Brain microvascular endothelial cell (primary cell): ENCODE measurements around the gene MCM6.
A peak's percentile ranks its signal among the peaks of the same experiment; 100 is the strongest.
"Not testable (repeated sequence)": the region's sequence is repeated elsewhere in the genome, so short reads cannot be mapped to it uniquely, and the experiment has no call there.

ENCODE experiments used
- DNase-seq: peaks from one replicate; pipeline ENCODE4 v3.0.0-alpha.2; 2020
- H3K27ac ChIP-seq: fragments of 250-450 bp; sonication (Bioruptor Pico); 2 replicates; pipeline ENCODE4 v1.5.1; 2020; ENCODE audit warnings: mild to moderate bottlenecking, moderate library complexity
- H3K27me3 ChIP-seq: fragments of 250-450 bp; sonication (Bioruptor Pico); replicated peaks from 2 replicates; pipeline ENCODE4 v1.5.1; 2020; ENCODE audit warnings: mild to moderate bottlenecking
- H3K36me3 ChIP-seq: fragments of 250-450 bp; sonication (Bioruptor Pico); replicated peaks from 2 replicates; pipeline ENCODE4 v1.5.1; 2020; ENCODE audit warnings: mild to moderate bottlenecking
- H3K4me3 ChIP-seq: 2 replicates; pipeline ENCODE4 v1.5.1; 2011; ENCODE audit warnings: low read depth, mild to moderate bottlenecking, control low read depth, low read length, moderate library complexity
- in situ Hi-C: cut with HindIII; loops from 2 replicates; pipeline ENCODE4 v1.10.0; 2017; ENCODE audit warnings: low sequenced_read_pairs, low pct_ligation_motif_present
- TF ChIP-seq, protein P1 (sequence below): IDR thresholded peaks from 2 replicates; pipeline ENCODE4 v1.5.1; 2011; ENCODE audit warnings: low read depth, mild to moderate bottlenecking, moderate library complexity, low read length, control low read depth, inconsistent platforms; ENCODE audit errors: missing control alignments

The MCM6 gene

DNA sequence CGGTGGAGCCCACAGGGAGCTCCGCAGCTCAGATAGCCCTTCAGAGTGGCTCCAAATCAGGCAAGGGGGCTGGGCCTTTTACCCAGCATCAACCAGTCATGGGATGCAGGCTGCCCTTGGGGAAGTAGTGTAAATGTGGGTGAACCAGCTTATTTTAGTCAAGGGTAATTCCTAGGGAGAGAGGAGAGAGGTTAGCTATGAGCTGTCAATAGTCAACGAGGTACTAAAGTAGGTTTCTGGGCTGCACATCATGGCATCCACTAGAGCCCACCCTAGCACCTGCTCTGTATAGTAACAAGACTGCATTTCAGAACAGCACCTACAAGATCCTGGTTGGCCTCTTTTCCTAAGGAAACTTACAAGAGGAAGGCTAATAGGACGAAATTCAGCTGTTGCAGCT, 9.5 kb upstream of the MCM6 start:
- H3K27ac ChIP-seq, result no peak overlapping the region
- in situ Hi-C loops, result no loop called here

DNA sequence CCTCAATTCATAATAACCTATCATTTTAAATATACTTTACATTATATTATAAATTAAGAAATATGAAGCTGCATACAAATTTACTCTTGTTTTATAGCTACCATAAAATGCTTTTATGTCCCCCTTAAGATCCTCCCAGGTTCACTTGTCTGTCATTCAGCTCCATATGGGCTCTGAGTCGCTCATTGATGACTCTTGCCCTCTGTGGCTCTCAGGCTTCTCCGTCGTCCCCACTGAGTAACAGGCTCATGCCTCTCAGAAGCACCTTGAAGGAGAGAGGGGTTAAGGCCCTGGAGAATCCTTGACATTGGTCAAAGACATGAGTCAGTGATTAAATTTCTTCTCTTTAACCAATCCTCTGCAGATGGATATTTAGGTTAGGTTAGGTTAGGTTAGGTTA, 6.2 kb upstream of the MCM6 start:
- TF ChIP-seq, protein P1, sequence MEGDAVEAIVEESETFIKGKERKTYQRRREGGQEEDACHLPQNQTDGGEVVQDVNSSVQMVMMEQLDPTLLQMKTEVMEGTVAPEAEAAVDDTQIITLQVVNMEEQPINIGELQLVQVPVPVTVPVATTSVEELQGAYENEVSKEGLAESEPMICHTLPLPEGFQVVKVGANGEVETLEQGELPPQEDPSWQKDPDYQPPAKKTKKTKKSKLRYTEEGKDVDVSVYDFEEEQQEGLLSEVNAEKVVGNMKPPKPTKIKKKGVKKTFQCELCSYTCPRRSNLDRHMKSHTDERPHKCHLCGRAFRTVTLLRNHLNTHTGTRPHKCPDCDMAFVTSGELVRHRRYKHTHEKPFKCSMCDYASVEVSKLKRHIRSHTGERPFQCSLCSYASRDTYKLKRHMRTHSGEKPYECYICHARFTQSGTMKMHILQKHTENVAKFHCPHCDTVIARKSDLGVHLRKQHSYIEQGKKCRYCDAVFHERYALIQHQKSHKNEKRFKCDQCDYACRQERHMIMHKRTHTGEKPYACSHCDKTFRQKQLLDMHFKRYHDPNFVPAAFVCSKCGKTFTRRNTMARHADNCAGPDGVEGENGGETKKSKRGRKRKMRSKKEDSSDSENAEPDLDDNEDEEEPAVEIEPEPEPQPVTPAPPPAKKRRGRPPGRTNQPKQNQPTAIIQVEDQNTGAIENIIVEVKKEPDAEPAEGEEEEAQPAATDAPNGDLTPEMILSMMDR, result no peak
- in situ Hi-C loops, result no loop called here
- Histone ChIP-seq H3K27me3 (no peaks in the 10 kb centered on the region), H3K27ac (no peak overlapping the region), H3K36me3 (no peaks in the 10 kb centered on the region), H3K4me3 (no peak overlapping the region)
- DNase-seq, result no peak

More for the DNA sequence above, 9.5 kb upstream of the MCM6 start:
- no peak for DNase-seq
- no peaks in the 10 kb centered on the region for H3K27me3 ChIP-seq
- no peak overlapping the region for H3K4me3 ChIP-seq
- no peaks in the 10 kb centered on the region for H3K36me3 ChIP-seq
- TF ChIP-seq, protein P1, result no peak

GRCh38 chr2:135876770-135877169, 527 bp upstream of the MCM6 start:
- H3K4me3 ChIP-seq, result peak overlapping the region; percentile 75
- in situ Hi-C loops, H3K27ac ChIP-seq: not testable (repeated sequence)

GRCh38 chr2:135875491-135876065, 665 bp downstream of the MCM6 start:
- in situ Hi-C loops, result no loop called here
- no peaks in the 10 kb centered on the region for H3K27me3 ChIP-seq
- H3K36me3 ChIP-seq, result no peaks in the 10 kb centered on the region
- H3K4me3 ChIP-seq, result peak overlapping the region; percentile 75
- TF ChIP-seq, protein P1, result no peak
- DNase-seq, result peak; percentile 60
- peak overlapping the region; percentile 73 for H3K27ac ChIP-seq

More at GRCh38 chr2:135876770-135877169, 527 bp upstream of the MCM6 start:
- DNase-seq, H3K27me3 ChIP-seq, H3K36me3 ChIP-seq: not testable (repeated sequence)

GRCh38 chr2:135874777-135875365, 1.4 kb downstream of the MCM6 start:
- H3K27me3 ChIP-seq, result no peaks in the 10 kb centered on the region
- DNase-seq, result no peak
- H3K4me3 ChIP-seq, result peak overlapping the region; percentile 75
- in situ Hi-C loops, result no loop called here
- peaks cover 6% of the 10 kb centered on the region for H3K36me3 ChIP-seq
- no peak overlapping the region for H3K27ac ChIP-seq
- TF ChIP-seq, protein P1, result no peak

DNA sequence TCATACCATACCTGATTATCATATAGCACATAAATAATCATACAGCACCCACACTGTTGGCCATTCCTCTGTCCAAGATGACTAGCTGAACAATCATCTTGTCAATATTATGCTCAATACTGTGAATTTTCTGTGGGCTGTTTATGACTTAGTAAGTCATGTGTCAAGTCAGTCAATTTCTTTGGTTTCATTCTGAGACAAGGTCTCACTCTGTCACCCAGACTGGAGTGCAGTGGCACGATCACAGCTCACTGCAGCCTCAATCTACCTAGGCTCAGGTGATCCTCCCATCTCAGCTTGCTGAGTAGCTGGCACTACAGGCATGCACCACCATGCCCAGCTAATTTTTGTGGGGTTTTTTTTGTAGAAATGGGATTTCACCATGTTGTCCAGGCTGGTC, 5.7 kb downstream of the MCM6 start:
- no peak overlapping the region for H3K27ac ChIP-seq
- TF ChIP-seq, protein P1, result no peak
- peaks cover 20% of the 10 kb centered on the region for H3K36me3 ChIP-seq
- H3K27me3 ChIP-seq, result no peaks in the 10 kb centered on the region
- in situ Hi-C loops, result no loop called here
- no peak overlapping the region for H3K4me3 ChIP-seq
- DNase-seq, result no peak
